GM18502 (cell line): ENCODE data around the gene STEAP4.
"Not testable (repeated sequence)": the region's sequence is repeated elsewhere in the genome, so short reads cannot be mapped to it uniquely, and the experiment has no call there.

Source experiments
- ATAC-seq: cut with Tn5 transposase; IDR thresholded peaks from one replicate; pipeline ENCODE4 v1.9.1; 2021; ENCODE audit warnings: mild to moderate bottlenecking; ENCODE audit not compliant: unreplicated experiment, poor library complexity

The STEAP4 gene

GRCh38 chr7:88276605-88277153 is 30.0 kb downstream of the STEAP4 start:
- ATAC-seq: no peak

DNA sequence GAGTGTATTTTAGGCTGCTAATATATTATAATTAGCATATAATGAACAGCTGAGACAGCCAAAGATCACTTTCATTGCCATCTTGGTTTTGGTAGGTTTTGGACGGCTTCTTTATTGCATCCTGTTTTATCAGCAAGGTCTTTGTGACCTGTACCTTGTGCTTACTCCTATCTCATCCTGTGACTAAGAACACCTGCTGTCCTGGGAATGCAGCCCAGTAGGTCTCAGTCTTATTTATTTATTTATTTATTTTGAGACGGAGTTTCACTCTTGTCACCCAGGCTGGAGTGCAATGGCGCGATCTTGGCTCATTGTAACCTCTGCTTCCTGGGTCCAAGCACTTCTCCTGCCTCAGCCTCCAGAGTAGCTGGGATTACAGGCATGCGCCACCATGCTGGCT is 31.8 kb downstream of the STEAP4 start:
- not testable (repeated sequence) for ATAC-seq

GRCh38 chr7:88269586-88269985 is 37.1 kb downstream of the STEAP4 start:
- ATAC-seq: no peak

DNA sequence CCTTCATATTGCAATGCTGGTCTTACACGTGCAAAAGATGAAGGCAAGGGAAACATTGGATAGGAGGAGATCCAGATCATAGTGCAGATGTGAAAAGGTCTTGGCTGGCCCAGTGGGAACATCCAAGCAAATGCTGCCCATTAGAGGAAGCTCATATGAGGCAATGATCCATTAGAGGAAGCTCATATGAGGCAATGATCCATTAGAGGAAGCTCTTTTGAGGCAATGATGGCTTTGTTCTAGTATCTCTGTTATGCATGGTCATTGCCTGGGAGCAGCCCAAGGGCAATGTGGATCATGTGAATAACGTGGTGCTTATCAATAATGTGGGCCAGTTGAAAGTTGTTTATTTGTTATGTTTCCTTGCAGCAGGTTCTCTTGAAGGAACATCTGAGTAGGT is 37.8 kb downstream of the STEAP4 start:
- ATAC-seq: no peak

DNA sequence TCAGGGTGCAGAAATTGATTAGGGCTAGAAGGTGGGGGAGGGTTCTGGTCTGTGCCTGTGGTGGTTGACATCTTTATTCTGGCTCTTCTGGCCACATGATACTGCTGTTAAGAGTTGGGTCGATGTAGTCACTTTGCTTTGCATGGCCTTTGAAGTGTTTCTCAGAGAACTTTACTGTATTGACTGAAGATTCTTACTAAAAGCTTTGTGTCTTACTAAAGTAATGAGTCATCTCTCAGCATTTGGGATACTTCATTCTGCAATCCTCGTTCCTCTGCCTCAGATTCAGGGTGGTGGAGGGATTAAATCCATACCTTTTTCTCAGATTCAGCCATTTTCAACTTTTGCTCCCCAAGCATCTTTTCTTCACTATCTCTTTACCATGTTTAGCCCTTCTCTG is 38.6 kb downstream of the STEAP4 start:
- no peak for ATAC-seq

- no peak for ATAC-seq
These were observed 39.3 kb downstream of the STEAP4 start for GRCh38 chr7:88267421-88267820.

GRCh38 chr7:88264987-88265386 is 41.7 kb downstream of the STEAP4 start:
- not testable (repeated sequence) for ATAC-seq

DNA sequence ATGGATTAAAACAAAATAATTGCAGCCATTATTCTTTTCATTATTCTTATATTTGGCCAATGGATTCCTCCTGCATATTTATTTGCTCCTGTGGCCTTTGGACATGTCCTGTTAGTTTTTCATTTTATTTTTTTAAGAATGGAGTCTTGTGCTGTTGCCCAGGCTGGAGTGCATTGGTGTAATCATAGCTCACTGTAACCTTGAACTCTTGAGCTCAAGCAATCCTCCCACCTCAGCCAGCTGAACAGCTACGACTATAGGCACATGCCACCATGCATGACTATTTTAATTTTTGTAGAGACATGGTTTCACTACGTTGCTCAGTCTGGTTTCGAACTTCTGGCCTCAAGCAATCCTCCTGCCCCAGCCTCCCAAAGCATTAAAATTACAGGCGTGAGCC is 44.1 kb downstream of the STEAP4 start:
- ATAC-seq: no peak

DNA sequence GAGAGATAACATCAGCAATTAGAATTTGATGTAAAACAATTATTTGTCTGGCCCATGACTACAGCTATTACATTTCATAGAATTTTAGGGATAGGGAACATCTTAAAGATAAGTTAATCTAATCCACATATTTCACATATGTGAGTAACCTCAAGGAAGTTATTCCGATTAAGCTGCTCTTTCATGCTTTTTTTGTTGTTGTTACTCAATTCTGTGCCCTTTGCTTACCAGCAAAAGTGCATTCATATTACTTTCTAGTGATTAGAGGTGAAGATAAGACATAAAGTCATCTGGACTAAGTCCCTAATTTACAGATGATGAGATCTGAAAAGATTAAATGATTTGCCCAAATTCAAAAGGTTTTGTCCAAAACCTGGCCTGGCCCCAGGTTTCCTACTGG is 46.0 kb downstream of the STEAP4 start:
- no peak for ATAC-seq

- no peak for ATAC-seq
These were observed 46.9 kb downstream of the STEAP4 start for GRCh38 chr7:88259656-88260380.

- not testable (repeated sequence) for ATAC-seq
These were observed 48.4 kb downstream of the STEAP4 start for GRCh38 chr7:88258296-88258695.

DNA sequence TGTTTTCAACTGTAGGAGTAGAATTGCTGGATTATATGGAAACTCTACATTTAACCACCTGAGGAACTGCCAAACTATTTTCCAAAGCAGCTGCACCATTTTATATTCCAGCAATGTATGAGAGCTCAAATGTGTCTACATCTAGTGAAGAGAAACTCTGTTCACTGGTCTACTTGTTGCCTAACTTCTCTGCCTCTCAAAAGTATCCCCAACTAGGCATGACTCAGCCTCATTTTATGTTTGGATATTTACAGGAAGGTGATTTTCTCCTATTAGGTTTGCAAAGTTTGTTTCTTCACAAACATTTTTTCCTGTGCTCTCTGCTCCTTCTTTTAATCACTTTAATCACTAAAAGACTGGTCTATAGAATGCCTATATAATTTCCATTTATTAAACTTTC is 49.8 kb downstream of the STEAP4 start:
- no peak for ATAC-seq

- ATAC-seq: no peak
These were observed 51.8 kb downstream of the STEAP4 start for GRCh38 chr7:88254721-88255424.

DNA sequence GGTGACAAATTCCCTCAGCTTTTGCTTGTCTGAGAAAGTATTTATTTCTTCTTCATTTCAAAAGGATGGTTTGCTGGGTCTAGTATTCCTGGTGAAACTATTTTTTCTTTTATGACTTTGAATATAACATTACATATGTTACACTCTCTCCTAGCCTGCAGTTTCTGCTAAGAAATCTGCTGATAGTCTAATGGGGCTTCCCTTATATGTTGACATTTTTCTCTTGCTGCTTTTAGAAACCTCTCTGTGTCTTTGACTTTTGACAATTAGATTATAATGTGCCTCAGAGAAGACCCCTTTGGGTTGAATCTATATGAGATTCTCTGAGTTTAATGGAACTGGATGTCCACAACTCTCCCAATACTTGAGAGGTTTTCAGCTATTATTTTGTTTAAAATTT is 53.1 kb downstream of the STEAP4 start:
- no peak for ATAC-seq

DNA sequence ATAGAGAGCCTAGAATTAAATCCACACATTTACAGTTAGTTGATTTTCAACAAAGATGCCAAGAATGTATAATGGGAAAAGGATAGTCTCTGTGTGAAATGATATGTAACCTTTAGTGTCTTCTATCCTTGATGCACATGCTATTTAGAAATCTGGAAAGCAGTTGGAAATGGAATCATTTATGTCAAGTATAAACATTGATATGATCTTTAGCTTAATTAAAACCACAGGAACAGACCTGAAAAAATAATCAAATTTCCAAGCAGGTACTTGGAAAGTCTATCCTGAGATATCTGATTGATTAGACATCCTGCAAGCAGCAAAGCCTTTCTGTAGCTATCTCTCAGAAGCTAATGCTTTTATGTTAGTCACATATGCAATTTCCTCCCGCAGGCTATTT is 62.4 kb downstream of the STEAP4 start:
- ATAC-seq: no peak

DNA sequence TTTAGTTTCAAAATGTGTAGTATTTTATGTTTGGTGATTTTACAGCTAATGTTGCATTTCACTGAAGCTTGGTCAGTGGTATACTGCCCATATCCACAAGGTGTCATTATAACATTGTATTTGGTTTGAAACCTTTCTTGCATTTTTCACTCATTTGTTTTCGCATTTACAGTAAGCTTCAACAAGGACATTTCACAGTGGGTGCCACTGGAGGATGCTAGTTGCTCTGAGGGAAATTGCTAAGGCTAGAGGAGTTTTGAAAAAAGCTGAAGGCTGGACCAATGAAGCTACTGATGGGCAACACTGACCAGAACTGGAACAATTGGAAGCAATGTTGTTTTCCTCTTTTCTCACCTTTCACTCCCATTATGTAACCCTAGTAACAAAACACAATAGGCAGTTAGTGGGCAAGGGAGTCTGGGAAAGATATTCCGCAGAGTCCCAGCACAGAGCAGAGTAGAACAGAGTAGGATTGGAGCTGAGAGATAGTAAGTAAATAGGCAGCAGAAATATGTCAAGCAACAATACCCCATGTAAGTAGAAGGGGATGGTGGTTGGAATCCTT is 63.3 kb downstream of the STEAP4 start:
- peak; percentile 84 for ATAC-seq

GRCh38 chr7:88239852-88240251 is 66.8 kb downstream of the STEAP4 start:
- ATAC-seq: no peak

GRCh38 chr7:88233828-88234227 is 72.9 kb downstream of the STEAP4 start:
- ATAC-seq: no peak

DNA sequence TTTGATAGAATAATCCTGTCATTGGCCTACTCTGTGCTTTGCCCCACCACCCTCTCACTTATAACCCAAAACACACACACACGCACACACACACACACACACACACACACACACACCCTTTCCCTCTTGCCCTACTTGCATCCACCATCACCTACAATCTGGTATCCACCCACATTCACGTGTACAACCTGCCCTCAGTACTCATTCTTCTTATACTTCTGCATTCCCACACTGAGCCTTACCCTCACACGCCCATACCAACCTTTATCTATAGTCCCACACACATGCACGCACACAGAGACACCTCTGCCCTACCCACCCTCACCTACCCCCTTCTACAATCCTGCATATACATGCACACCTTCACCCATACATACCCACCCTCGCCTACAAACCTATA is 76.0 kb downstream of the STEAP4 start:
- ATAC-seq: no peak

- ATAC-seq: no peak
These were observed 77.2 kb downstream of the STEAP4 start for GRCh38 chr7:88229302-88229995.
